Colon (tissue), 2 donors: Measurements from ENCODE around the gene SMARCC2.
"Not testable (repeated sequence)": the region's sequence is repeated elsewhere in the genome, so short reads cannot be mapped to it uniquely, and the experiment has no call there.

Experiments used
- FAIRE-seq: peaks from 2 replicates; lab custom pipeline; 2012; peaks lifted over from hg19 to GRCh38; lab: Jason Lieb, UNC
- donor health status: control.
- donor health status: control.

Gene SMARCC2

GRCh38 chr12:56120158-56120846 is 69.0 kb downstream of the SMARCC2 start:
- no peak for FAIRE-seq

GRCh38 chr12:56119361-56119796 is 69.9 kb downstream of the SMARCC2 start:
- FAIRE-seq: no peak

GRCh38 chr12:56118688-56119357 is 70.5 kb downstream of the SMARCC2 start:
- FAIRE-seq: no peak

- no peak for FAIRE-seq
Observed at GRCh38 chr12:56117778-56118687, 71.2 kb downstream of the SMARCC2 start, which contains the start of gene ZC3H10. ZC3H10 (plus strand) TSS chr12:56118266; CDS start chr12:56120563, 2,297 bp downstream.

GRCh38 chr12:56117082-56117706 is 72.1 kb downstream of the SMARCC2 start:
- not testable (repeated sequence) for FAIRE-seq

GRCh38 chr12:56116267-56117081 is 72.8 kb downstream of the SMARCC2 start, which contains the start of gene RPL41:
RPL41 (plus strand) TSS chr12:56116633.
- no peak for FAIRE-seq

GRCh38 chr12:56115329-56115728 is 74.0 kb downstream of the SMARCC2 start:
- no peak for FAIRE-seq

GRCh38 chr12:56114084-56114483 is 75.2 kb downstream of the SMARCC2 start:
- FAIRE-seq: no peak
